Measurements from ENCODE around the gene GAL3ST3.
"Not testable (repeated sequence)": the region's sequence is repeated elsewhere in the genome, so short reads cannot be mapped to it uniquely, and the experiment has no call there.

The GAL3ST3 gene

GRCh38 chr11:66078949-66079348 is 30.0 kb upstream of the GAL3ST3 start:
- H2BK15ac ChIP-seq (replicated peaks; ENCODE audit: low read depth); DNase-seq; H3K36me3 ChIP-seq (ENCODE audit: control insufficient read depth, insufficient read depth, low read length): not testable (repeated sequence)

GRCh38 chr11:66077927-66078326 is 29.0 kb upstream of the GAL3ST3 start:
- H3K27ac ChIP-seq (ENCODE audit: low read depth, low read length) = no peak overlapping the region
- no CpG with 5 or more reads among the region's 3 CpGs for whole genome bisulfite sequencing (ENCODE audit: extremely low coverage, insufficient coverage, low lambda C conversion rate)
- peaks cover 21% of the 10 kb centered on the region for H3K79me1 ChIP-seq (ENCODE audit: low read length)
- no peak overlapping the region for H2BK15ac ChIP-seq (replicated peaks; ENCODE audit: low read depth)
- no peaks in the 10 kb centered on the region for H3K4me1 ChIP-seq (ENCODE audit: control insufficient read depth, low read depth, low read length)
- no peak overlapping the region for H2AK5ac ChIP-seq (ENCODE audit: low read length)
- H4K5ac ChIP-seq (ENCODE audit: low read length) = no peak overlapping the region
- DNase-seq = no peak
- no peak overlapping the region for H2BK120ac ChIP-seq (ENCODE audit: low read depth, low read length)
- peaks cover 15% of the 10 kb centered on the region for H3K79me2 ChIP-seq (ENCODE audit: control insufficient read depth, insufficient read depth, low read length)
- H3K23ac ChIP-seq (ENCODE audit: low read length) = no peak overlapping the region
- H3K4me2 ChIP-seq (ENCODE audit: low read length) = no peak overlapping the region
- no peaks in the 10 kb centered on the region for H3K27me3 ChIP-seq (ENCODE audit: insufficient read depth, low read length, poor library complexity)
- no peak overlapping the region for H2BK5ac ChIP-seq (ENCODE audit: low read length)
- H3K4me3 ChIP-seq (ENCODE audit: low read length) = no peak overlapping the region
- no peak overlapping the region for H3K56ac ChIP-seq (ENCODE audit: low read length)
- H3K4ac ChIP-seq (ENCODE audit: low read depth, low read length) = no peak overlapping the region
- no peaks in the 10 kb centered on the region for H3K36me3 ChIP-seq (ENCODE audit: control insufficient read depth, insufficient read depth, low read length)
- no peak overlapping the region for H3K9ac ChIP-seq (ENCODE audit: low read length)
- H4K8ac ChIP-seq (ENCODE audit: low read depth, low read length) = no peak overlapping the region
- H3K18ac ChIP-seq (ENCODE audit: low read length) = no peak overlapping the region

More at GRCh38 chr11:66078949-66079348, 30.0 kb upstream of the GAL3ST3 start:
- not testable (repeated sequence) for H2AK5ac ChIP-seq (ENCODE audit: low read length); H3K27me3 ChIP-seq (ENCODE audit: insufficient read depth, low read length, poor library complexity); H3K4me2 ChIP-seq (ENCODE audit: low read length); H3K56ac ChIP-seq (ENCODE audit: low read length); H3K27ac ChIP-seq (ENCODE audit: low read depth, low read length); H3K4me3 ChIP-seq (ENCODE audit: low read length); H3K23ac ChIP-seq (ENCODE audit: low read length); H4K5ac ChIP-seq (ENCODE audit: low read length); H3K18ac ChIP-seq (ENCODE audit: low read length); H3K4me1 ChIP-seq (ENCODE audit: control insufficient read depth, low read depth, low read length); H2BK5ac ChIP-seq (ENCODE audit: low read length); H4K8ac ChIP-seq (ENCODE audit: low read depth, low read length); H2BK120ac ChIP-seq (ENCODE audit: low read depth, low read length); H3K4ac ChIP-seq (ENCODE audit: low read depth, low read length); H3K9ac ChIP-seq (ENCODE audit: low read length)
- Histone ChIP-seq H3K79me1 (ENCODE audit: low read length) (peaks cover 24% of the 10 kb centered on the region), H3K79me2 (ENCODE audit: control insufficient read depth, insufficient read depth, low read length) (peaks cover 14% of the 10 kb centered on the region)
- WGBS (ENCODE audit: extremely low coverage, insufficient coverage, low lambda C conversion rate) = no CpG with 5 or more reads among the region's 7 CpGs

- H2BK120ac ChIP-seq (ENCODE audit: low read depth, low read length) = no peak overlapping the region
- WGBS (ENCODE audit: extremely low coverage, insufficient coverage, low lambda C conversion rate) = no CpG with 5 or more reads among the region's 9 CpGs
- H3K18ac ChIP-seq (ENCODE audit: low read length) = no peak overlapping the region
- H2BK5ac ChIP-seq (ENCODE audit: low read length) = no peak overlapping the region
- no peaks in the 10 kb centered on the region for H3K36me3 ChIP-seq (ENCODE audit: control insufficient read depth, insufficient read depth, low read length)
- no peak overlapping the region for H2AK5ac ChIP-seq (ENCODE audit: low read length)
- H3K23ac ChIP-seq (ENCODE audit: low read length) = no peak overlapping the region
- H3K4me3 ChIP-seq (ENCODE audit: low read length) = no peak overlapping the region
- H3K4ac ChIP-seq (ENCODE audit: low read depth, low read length) = no peak overlapping the region
- H2BK15ac ChIP-seq (replicated peaks; ENCODE audit: low read depth) = no peak overlapping the region
- H3K4me2 ChIP-seq (ENCODE audit: low read length) = no peak overlapping the region
- H4K8ac ChIP-seq (ENCODE audit: low read depth, low read length) = no peak overlapping the region
- H3K27ac ChIP-seq (ENCODE audit: low read depth, low read length) = no peak overlapping the region
- H4K5ac ChIP-seq (ENCODE audit: low read length) = no peak overlapping the region
- H3K56ac ChIP-seq (ENCODE audit: low read length) = no peak overlapping the region
- peaks cover 24% of the 10 kb centered on the region for H3K79me1 ChIP-seq (ENCODE audit: low read length)
- peaks cover 19% of the 10 kb centered on the region for H3K79me2 ChIP-seq (ENCODE audit: control insufficient read depth, insufficient read depth, low read length)
- H3K4me1 ChIP-seq (ENCODE audit: control insufficient read depth, low read depth, low read length) = peaks cover 3% of the 10 kb centered on the region
- H3K9ac ChIP-seq (ENCODE audit: low read length) = no peak overlapping the region
- H3K27me3 ChIP-seq (ENCODE audit: insufficient read depth, low read length, poor library complexity) = no peaks in the 10 kb centered on the region
- DNase-seq = no peak
Observed at GRCh38 chr11:66076561-66076960, 27.6 kb upstream of the GAL3ST3 start.

- no peak for DNase-seq
- Histone ChIP-seq H4K5ac (ENCODE audit: low read length) (no peak overlapping the region), H3K36me3 (ENCODE audit: control insufficient read depth, insufficient read depth, low read length) (no peaks in the 10 kb centered on the region), H3K27me3 (ENCODE audit: insufficient read depth, low read length, poor library complexity) (no peaks in the 10 kb centered on the region), H2BK15ac (replicated peaks; ENCODE audit: low read depth) (no peak overlapping the region), H3K23ac (ENCODE audit: low read length) (no peak overlapping the region), H2AK5ac (ENCODE audit: low read length) (no peak overlapping the region), H3K79me1 (ENCODE audit: low read length) (peaks cover 23% of the 10 kb centered on the region), H2BK120ac (ENCODE audit: low read depth, low read length) (no peak overlapping the region), H3K4ac (ENCODE audit: low read depth, low read length) (no peak overlapping the region), H3K79me2 (ENCODE audit: control insufficient read depth, insufficient read depth, low read length) (peaks cover 22% of the 10 kb centered on the region), H3K27ac (ENCODE audit: low read depth, low read length) (no peak overlapping the region), H3K4me2 (ENCODE audit: low read length) (no peak overlapping the region), H3K9ac (ENCODE audit: low read length) (no peak overlapping the region), H3K56ac (ENCODE audit: low read length) (no peak overlapping the region), H2BK5ac (ENCODE audit: low read length) (no peak overlapping the region), H3K4me1 (ENCODE audit: control insufficient read depth, low read depth, low read length) (peaks cover 5% of the 10 kb centered on the region), H3K4me3 (ENCODE audit: low read length) (no peak overlapping the region), H3K18ac (ENCODE audit: low read length) (no peak overlapping the region), H4K8ac (ENCODE audit: low read depth, low read length) (no peak overlapping the region)
- WGBS (ENCODE audit: extremely low coverage, insufficient coverage, low lambda C conversion rate) = no CpG with 5 or more reads among the region's 4 CpGs
Observed at GRCh38 chr11:66075273-66075672, 26.3 kb upstream of the GAL3ST3 start.

GRCh38 chr11:66073669-66074068 is 24.7 kb upstream of the GAL3ST3 start:
- H2AK5ac ChIP-seq (ENCODE audit: low read length) = no peak overlapping the region
- peaks cover 6% of the 10 kb centered on the region for H3K4me1 ChIP-seq (ENCODE audit: control insufficient read depth, low read depth, low read length)
- no peak overlapping the region for H2BK120ac ChIP-seq (ENCODE audit: low read depth, low read length)
- H3K9ac ChIP-seq (ENCODE audit: low read length) = no peak overlapping the region
- H2BK5ac ChIP-seq (ENCODE audit: low read length) = no peak overlapping the region
- no peak overlapping the region for H3K23ac ChIP-seq (ENCODE audit: low read length)
- no peak overlapping the region for H2BK15ac ChIP-seq (replicated peaks; ENCODE audit: low read depth)
- no peak overlapping the region for H3K56ac ChIP-seq (ENCODE audit: low read length)
- H4K5ac ChIP-seq (ENCODE audit: low read length) = no peak overlapping the region
- H3K4me3 ChIP-seq (ENCODE audit: low read length) = no peak overlapping the region
- DNase-seq = no peak
- WGBS (ENCODE audit: extremely low coverage, insufficient coverage, low lambda C conversion rate) = no CpG with 5 or more reads among the region's 1 CpG
- no peak overlapping the region for H3K18ac ChIP-seq (ENCODE audit: low read length)
- no peaks in the 10 kb centered on the region for H3K27me3 ChIP-seq (ENCODE audit: insufficient read depth, low read length, poor library complexity)
- H3K79me1 ChIP-seq (ENCODE audit: low read length) = peaks cover 16% of the 10 kb centered on the region
- no peaks in the 10 kb centered on the region for H3K36me3 ChIP-seq (ENCODE audit: control insufficient read depth, insufficient read depth, low read length)
- peaks cover 15% of the 10 kb centered on the region for H3K79me2 ChIP-seq (ENCODE audit: control insufficient read depth, insufficient read depth, low read length)
- H3K4me2 ChIP-seq (ENCODE audit: low read length) = no peak overlapping the region
- H3K27ac ChIP-seq (ENCODE audit: low read depth, low read length) = no peak overlapping the region
- H4K8ac ChIP-seq (ENCODE audit: low read depth, low read length) = no peak overlapping the region
- no peak overlapping the region for H3K4ac ChIP-seq (ENCODE audit: low read depth, low read length)

- H3K4me3 ChIP-seq (ENCODE audit: low read length) = no peak overlapping the region
Observed at GRCh38 chr11:66072518-66072917, 23.6 kb upstream of the GAL3ST3 start.

More at GRCh38 chr11:66072518-66072917, 23.6 kb upstream of the GAL3ST3 start:
- H3K79me2 ChIP-seq (ENCODE audit: control insufficient read depth, insufficient read depth, low read length) = peaks cover 15% of the 10 kb centered on the region
- no peak overlapping the region for H2AK5ac ChIP-seq (ENCODE audit: low read length)
- H3K27me3 ChIP-seq (ENCODE audit: insufficient read depth, low read length, poor library complexity) = no peaks in the 10 kb centered on the region
- WGBS (ENCODE audit: extremely low coverage, insufficient coverage, low lambda C conversion rate) = no CpG with 5 or more reads among the region's 8 CpGs
- H2BK120ac ChIP-seq (ENCODE audit: low read depth, low read length) = no peak overlapping the region
- peaks cover 3% of the 10 kb centered on the region for H3K36me3 ChIP-seq (ENCODE audit: control insufficient read depth, insufficient read depth, low read length)
- no peak overlapping the region for H3K18ac ChIP-seq (ENCODE audit: low read length)
- DNase-seq = no peak
- no peak overlapping the region for H3K23ac ChIP-seq (ENCODE audit: low read length)
- no peak overlapping the region for H4K5ac ChIP-seq (ENCODE audit: low read length)
- H3K4me1 ChIP-seq (ENCODE audit: control insufficient read depth, low read depth, low read length) = peaks cover 6% of the 10 kb centered on the region
- no peak overlapping the region for H3K27ac ChIP-seq (ENCODE audit: low read depth, low read length)
- H3K9ac ChIP-seq (ENCODE audit: low read length) = peak overlapping the region; percentile 4
- H3K56ac ChIP-seq (ENCODE audit: low read length) = no peak overlapping the region
- H3K79me1 ChIP-seq (ENCODE audit: low read length) = peaks cover 16% of the 10 kb centered on the region
- no peak overlapping the region for H2BK15ac ChIP-seq (replicated peaks; ENCODE audit: low read depth)
- no peak overlapping the region for H4K8ac ChIP-seq (ENCODE audit: low read depth, low read length)
- no peak overlapping the region for H3K4me2 ChIP-seq (ENCODE audit: low read length)
- no peak overlapping the region for H3K4ac ChIP-seq (ENCODE audit: low read depth, low read length)
- no peak overlapping the region for H2BK5ac ChIP-seq (ENCODE audit: low read length)
